CD14-positive monocyte (primary cell): ENCODE data around the gene FAM168A. TPM values are rescaled to one million over a fixed set of nuclear protein-coding genes. Genes with fewer than 3 reads are reported as not detected.

Experiments used
- DNase-seq, 3 donors: peaks; one replicate each; pipeline ENCODE4 v3.0.0-alpha.2; 2011 to 2022
- H2AFZ ChIP-seq: 2 replicates; pipeline ENCODE4 v1.6.0; 2012; ENCODE audit warnings: mild to moderate bottlenecking, low read depth, low read length, inconsistent platforms; ENCODE audit not compliant: insufficient read depth, poor library complexity, severe bottlenecking
- H3K27ac ChIP-seq, 2 donors: 1 replicate in 1 of 2; 2 replicates in 1 of 2; pipeline ENCODE4 v1.5.1; 2012 to 2013; ENCODE audit warnings: low read length in 2 of 2, control low read depth in 1 of 2, inconsistent platforms in 1 of 2, low read depth in 1 of 2, mild to moderate bottlenecking in 1 of 2
- H3K27me3 ChIP-seq, 2 donors: one replicate each; pipeline versions ENCODE4 v1.6.0 to v1.6.1; 2011 to 2013; ENCODE audit warnings: low read length in 2 of 2; ENCODE audit not compliant: control insufficient read depth in 2 of 2, insufficient read depth in 2 of 2
- H3K36me3 ChIP-seq, 2 donors: replicated peaks in 1 of 2; 1 replicate in 1 of 2; 2 replicates in 1 of 2; pipeline versions ENCODE4 v1.5.1 to v1.6.1; 2012 to 2013; ENCODE audit warnings: low read length in 2 of 2, control low read depth in 1 of 2, inconsistent platforms in 1 of 2, mild to moderate bottlenecking in 1 of 2; ENCODE audit not compliant: insufficient read depth in 2 of 2, control insufficient read depth in 1 of 2
- H3K4me1 ChIP-seq, 2 donors: 1 replicate in 1 of 2; 2 replicates in 1 of 2; pipeline versions ENCODE4 v1.5.1 to v1.6.1; 2012 to 2013; ENCODE audit warnings: low read length in 2 of 2, control low read depth in 1 of 2, inconsistent platforms in 1 of 2, mild to moderate bottlenecking in 1 of 2, moderate library complexity in 1 of 2; ENCODE audit not compliant: insufficient read depth in 2 of 2, control insufficient read depth in 1 of 2
- H3K4me2 ChIP-seq: replicated peaks from 2 replicates; pipeline ENCODE3; 2012; ENCODE audit warnings: low read length, moderate library complexity, mild to moderate bottlenecking; ENCODE audit not compliant: poor library complexity, severe bottlenecking; ENCODE audit errors: extremely low read depth
- H3K4me3 ChIP-seq, 3 experiments: fragments of 200-600 bp in 1 of 3; sonication (generic) in 1 of 3; replicated peaks in 1 of 3; 1 replicate in 2 of 3; 2 replicates in 1 of 3; pipeline ENCODE4 v1.5.1; 2011 to 2013; ENCODE audit warnings: low read length in 3 of 3, mild to moderate bottlenecking in 3 of 3, control low read depth in 2 of 3, low read depth in 2 of 3, inconsistent platforms in 1 of 3, moderate library complexity in 1 of 3
- H3K79me2 ChIP-seq: 2 replicates; pipeline ENCODE4 v1.6.0; 2012; ENCODE audit warnings: mild to moderate bottlenecking, control low read depth, inconsistent platforms, low read length, moderate library complexity; ENCODE audit not compliant: insufficient read depth
- H3K9ac ChIP-seq: 2 replicates; pipeline ENCODE4 v1.6.0; 2017; ENCODE audit warnings: low read length, mild to moderate bottlenecking; ENCODE audit not compliant: insufficient read depth, poor library complexity, severe bottlenecking
- H3K9me3 ChIP-seq, 2 donors: replicated peaks in 1 of 2; 1 replicate in 1 of 2; 2 replicates in 1 of 2; pipeline versions ENCODE4 v1.5.1 to v1.6.1; 2012 to 2013; ENCODE audit warnings: low read length in 2 of 2, control low read depth in 1 of 2; ENCODE audit not compliant: control insufficient read depth in 1 of 2, insufficient read depth in 1 of 2
- H4K20me1 ChIP-seq: 2 replicates; pipeline ENCODE4 v1.6.0; 2012; ENCODE audit warnings: mild to moderate bottlenecking, low read length, control low read depth, moderate library complexity; ENCODE audit not compliant: insufficient read depth
- H3K27ac Mint-ChIP-seq, 7 donors: one replicate each; pipeline ENCODE4 v1.8.0; 2020; ENCODE audit warnings: mild to moderate bottlenecking in 7 of 7, mixed read lengths in 7 of 7, moderate library complexity in 6 of 7, inconsistent platforms in 2 of 7
- H3K27me3 Mint-ChIP-seq, 3 donors: one replicate each; pipeline ENCODE4 v1.8.0; 2021 to 2022; ENCODE audit warnings: low read depth in 3 of 3, mild to moderate bottlenecking in 3 of 3, mixed read lengths in 3 of 3, moderate library complexity in 3 of 3, inconsistent platforms in 1 of 3
- H3K36me3 Mint-ChIP-seq, 2 donors: one replicate each; pipeline ENCODE4 v1.8.0; 2020; ENCODE audit warnings: mixed read lengths in 2 of 2, inconsistent platforms in 1 of 2, mild to moderate bottlenecking in 1 of 2
- H3K4me1 Mint-ChIP-seq: one replicate; pipeline ENCODE4 v1.8.0; 2020; ENCODE audit warnings: mild to moderate bottlenecking, mixed read lengths
- H3K4me3 Mint-ChIP-seq, 2 donors: one replicate each; pipeline ENCODE4 v1.8.0; 2020; ENCODE audit warnings: mild to moderate bottlenecking in 2 of 2, mixed read lengths in 2 of 2, moderate library complexity in 1 of 2
- H3K9me3 Mint-ChIP-seq, 7 donors: one replicate each; pipeline ENCODE4 v1.8.0; 2020 to 2022; ENCODE audit warnings: mixed read lengths in 7 of 7, mild to moderate bottlenecking in 6 of 7, moderate library complexity in 6 of 7, inconsistent platforms in 2 of 7
- CTCF ChIP-seq: fragments of 200-600 bp; IDR thresholded peaks from one replicate; pipeline ENCODE4 v1.8.0; 2022; ENCODE audit warnings: antibody characterized with exemption, mild to moderate bottlenecking
- WGBS: methylation state at CpG from one replicate; pipeline ENCODE4 v1.1.5; 2013; ENCODE audit warnings: missing lambda C conversion rate; ENCODE audit not compliant: insufficient coverage; 5-methylcytosine and 5-hydroxymethylcytosine counted together
- intact Hi-C, 2 donors: fragments of 100-400 bp; cut with micrococcal nuclease; formaldehyde crosslinking; loops; one replicate each; pipeline versions ENCODE4 v1.15.0 to v1.15.1; 2023
- polyA plus RNA-seq, 3 donors: library from polyadenylated mRNA; depleted of rRNA in 1 of 3; unstranded in 2 of 3; stranded (reverse) in 1 of 3; fragments of 300-500 nt in 2 of 3; fragments of >200 nt in 1 of 3; fragmentation: Illumina TruSeq in 2 of 3; gene quantifications; 1 replicate in 2 of 3; 2 replicates in 1 of 3; pipeline ENCODE4 v1.2.3, GENCODE V29; 2012 to 2021

FAM168A gene
- polyA plus RNA-seq, 3 donors: 1.4 to 13.3 (median 2.1) TPM

- no peaks in the 10 kb centered on the region for H3K9me3 ChIP-seq
- H3K27ac ChIP-seq: no peak overlapping the region
- peaks cover 5% of the 10 kb centered on the region for H4K20me1 ChIP-seq
- H3K4me1 ChIP-seq: peaks cover 0 to 5% of the 10 kb centered on the region in 2 donors
- Mint-ChIP-seq H3K27ac (no peak overlapping the region), H3K27me3 (no peaks in the 10 kb centered on the region), H3K4me1 (peaks cover 6% of the 10 kb centered on the region), H3K4me3 (no peak overlapping the region), H3K9me3 (no peaks in the 10 kb centered on the region), H3K36me3 (peaks cover 20 to 23% of the 10 kb centered on the region in 2 donors)
- intact Hi-C loops: no loop called here
- H3K36me3 ChIP-seq: peaks cover 9 to 33% of the 10 kb centered on the region in 2 donors
- H3K4me2 ChIP-seq: no peak overlapping the region
- DNase-seq: no peak
- TF ChIP-seq CTCF: no peak
- H2AFZ ChIP-seq: no peak overlapping the region
- no CpG with 5 or more reads among the region's 1 CpG for WGBS
- H3K79me2 ChIP-seq: peaks cover 3% of the 10 kb centered on the region
- no peak overlapping the region for H3K4me3 ChIP-seq
- no peaks in the 10 kb centered on the region for H3K27me3 ChIP-seq
- no peak overlapping the region for H3K9ac ChIP-seq
Observed at GRCh38 chr11:73570415-73571114, 27.3 kb downstream of the FAM168A start.

- H3K9me3 ChIP-seq: no peaks in the 10 kb centered on the region
- H3K4me1 ChIP-seq: peaks cover 13 to 15% of the 10 kb centered on the region in 2 donors
- Mint-ChIP-seq H3K27ac (no peak overlapping the region), H3K4me3 (no peak overlapping the region), H3K4me1 (peaks cover 14% of the 10 kb centered on the region), H3K27me3 (no peaks in the 10 kb centered on the region), H3K36me3 (peaks cover 18 to 20% of the 10 kb centered on the region in 2 donors), H3K9me3 (no peaks in the 10 kb centered on the region)
- H3K27ac ChIP-seq: no peak overlapping the region
- H3K79me2 ChIP-seq: peaks cover 8% of the 10 kb centered on the region
- H3K4me2 ChIP-seq: no peak overlapping the region
- H3K9ac ChIP-seq: no peak overlapping the region
- no peak overlapping the region for H3K4me3 ChIP-seq
- WGBS: 94% methylated on average over 3 of the region's 8 CpGs
- H2AFZ ChIP-seq: no peak overlapping the region
- no peak for TF ChIP-seq CTCF
- DNase-seq: no peak
- H3K36me3 ChIP-seq: peaks cover 9 to 33% of the 10 kb centered on the region in 2 donors
- intact Hi-C loops: no loop called here
- no peaks in the 10 kb centered on the region for H3K27me3 ChIP-seq
- H4K20me1 ChIP-seq: peaks cover 15% of the 10 kb centered on the region
Observed at GRCh38 chr11:73566977-73567755, 30.7 kb downstream of the FAM168A start.
